ENCODE results near the gene COX17.

DNA sequence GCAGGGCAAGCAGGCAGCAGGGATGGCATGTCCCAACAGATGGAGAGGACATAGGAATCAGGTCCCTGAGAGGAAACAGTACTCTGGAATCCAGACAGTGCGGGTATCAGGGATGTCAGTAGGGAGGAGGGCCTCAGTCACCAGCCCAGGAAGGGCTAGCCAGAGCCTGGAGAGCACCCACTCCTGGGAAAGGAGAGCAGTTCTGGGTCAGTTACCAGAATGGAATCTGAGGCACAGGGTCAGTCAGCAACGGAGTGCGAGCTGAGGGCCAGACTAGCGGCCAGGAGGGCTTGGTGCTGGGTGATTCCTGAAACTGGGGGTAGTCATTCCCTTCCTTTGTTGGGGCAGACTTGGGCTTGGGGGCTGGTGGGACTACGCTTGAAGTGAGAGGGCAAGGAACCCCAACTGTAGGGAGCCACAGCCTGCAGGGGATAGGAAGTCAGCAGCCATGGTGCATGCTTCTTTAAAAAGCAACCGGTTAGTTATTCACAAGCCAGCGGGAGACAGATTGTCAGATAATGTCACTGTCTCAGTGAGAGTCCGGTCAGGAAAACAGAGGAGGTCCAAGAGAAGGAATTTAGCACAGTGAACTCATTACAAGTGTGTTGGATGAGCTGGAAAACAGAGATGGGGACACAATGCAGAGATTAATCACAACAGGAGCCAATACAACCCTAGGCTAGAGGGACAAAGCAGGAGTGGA is 51.6 kb downstream of the COX17 start:
- TF ChIP-seq, protein P1, sequence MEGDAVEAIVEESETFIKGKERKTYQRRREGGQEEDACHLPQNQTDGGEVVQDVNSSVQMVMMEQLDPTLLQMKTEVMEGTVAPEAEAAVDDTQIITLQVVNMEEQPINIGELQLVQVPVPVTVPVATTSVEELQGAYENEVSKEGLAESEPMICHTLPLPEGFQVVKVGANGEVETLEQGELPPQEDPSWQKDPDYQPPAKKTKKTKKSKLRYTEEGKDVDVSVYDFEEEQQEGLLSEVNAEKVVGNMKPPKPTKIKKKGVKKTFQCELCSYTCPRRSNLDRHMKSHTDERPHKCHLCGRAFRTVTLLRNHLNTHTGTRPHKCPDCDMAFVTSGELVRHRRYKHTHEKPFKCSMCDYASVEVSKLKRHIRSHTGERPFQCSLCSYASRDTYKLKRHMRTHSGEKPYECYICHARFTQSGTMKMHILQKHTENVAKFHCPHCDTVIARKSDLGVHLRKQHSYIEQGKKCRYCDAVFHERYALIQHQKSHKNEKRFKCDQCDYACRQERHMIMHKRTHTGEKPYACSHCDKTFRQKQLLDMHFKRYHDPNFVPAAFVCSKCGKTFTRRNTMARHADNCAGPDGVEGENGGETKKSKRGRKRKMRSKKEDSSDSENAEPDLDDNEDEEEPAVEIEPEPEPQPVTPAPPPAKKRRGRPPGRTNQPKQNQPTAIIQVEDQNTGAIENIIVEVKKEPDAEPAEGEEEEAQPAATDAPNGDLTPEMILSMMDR (conservative IDR thresholded peaks at IDR 0.05; ENCODE audit: low read depth, low read length), result no peak
- no peak for TF ChIP-seq EZH2 (IDR thresholded peaks at IDR 0.05; ENCODE audit: borderline replicate concordance, low read depth, low read length, poor library complexity, severe bottlenecking)

Measured in A673 (cell line).